Spleen (tissue), 11 donors: ENCODE data around the gene FAM107A. TPM values are rescaled to one million over a fixed set of nuclear protein-coding genes. Genes with fewer than 3 reads are reported as not detected.

Source experiments
- DNase-seq: peaks from one replicate; pipeline ENCODE4 v3.0.0-alpha.2; 2020
- H3K27ac ChIP-seq, 8 donors: fragments of 200-600 bp; sonication (generic) in 7 of 8; 1 replicate in 4 of 8; 2 replicates in 4 of 8; pipeline versions ENCODE4 v1.5.0 to v1.8.0; 2016 to 2021; ENCODE audit warnings: inconsistent platforms in 4 of 8, mild to moderate bottlenecking in 4 of 8, moderate library complexity in 1 of 8
- H3K27me3 ChIP-seq, 7 donors: fragments of 200-600 bp; sonication (generic) in 6 of 7; replicated peaks in 1 of 7; 1 replicate in 4 of 7; 2 replicates in 3 of 7; pipeline versions ENCODE4 v1.5.0 to v1.8.0; 2016 to 2021; ENCODE audit warnings: inconsistent platforms in 3 of 7, mild to moderate bottlenecking in 1 of 7
- H3K36me3 ChIP-seq, 6 donors: fragments of 200-600 bp; sonication (generic) in 5 of 6; 1 replicate in 4 of 6; 2 replicates in 2 of 6; pipeline versions ENCODE4 v1.5.0 to v1.8.0; 2016 to 2021; ENCODE audit warnings: inconsistent platforms in 2 of 6
- H3K4me1 ChIP-seq, 6 donors: fragments of 200-600 bp; sonication (generic) in 5 of 6; 1 replicate in 3 of 6; 2 replicates in 3 of 6; pipeline versions ENCODE4 v1.5.0 to v1.8.0; 2016 to 2021; ENCODE audit warnings: inconsistent platforms in 3 of 6
- H3K4me3 ChIP-seq, 8 donors: fragments of 200-600 bp; sonication (generic) in 7 of 8; 1 replicate in 4 of 8; 2 replicates in 4 of 8; pipeline versions ENCODE4 v1.5.0 to v1.8.0; 2016 to 2021; ENCODE audit warnings: inconsistent platforms in 4 of 8, mild to moderate bottlenecking in 4 of 8, moderate library complexity in 2 of 8
- H3K9me3 ChIP-seq, 8 donors: fragments of 200-600 bp; sonication (generic) in 7 of 8; 1 replicate in 4 of 8; 2 replicates in 4 of 8; pipeline versions ENCODE4 v1.5.0 to v1.8.0; 2016 to 2021; ENCODE audit warnings: inconsistent platforms in 4 of 8
- CTCF ChIP-seq, 11 experiments: fragments of 200-600 bp in 7 of 11; fragments of 450-650 bp in 4 of 11; sonication (generic) in 4 of 11; IDR thresholded peaks in 8 of 11; conservative IDR thresholded peaks in 3 of 11; 1 replicate in 7 of 11; 2 replicates in 4 of 11; pipeline versions ENCODE4 v1.4.0 to v1.8.0; 2016 to 2021; ENCODE audit warnings: antibody characterized with exemption in 11 of 11, inconsistent platforms in 4 of 11, mild to moderate bottlenecking in 1 of 11
- POLR2A ChIP-seq, 3 donors: fragments of 450-650 bp; IDR thresholded peaks; one replicate each; pipeline ENCODE4 v1.5.1; 2017; ENCODE audit warnings: antibody characterized with exemption in 3 of 3, mild to moderate bottlenecking in 1 of 3
- POLR2AphosphoS5 ChIP-seq, 3 donors: sonication (generic); formaldehyde crosslinking; IDR thresholded peaks; one replicate each; pipeline ENCODE4 v1.5.1; 2017; ENCODE audit warnings: antibody characterized with exemption in 3 of 3
- WGBS, 5 donors: extraction: QIAGEN DNeasy Blood & Tissue Kit in 3 of 5; methylation state at CpG; one replicate each; pipeline versions ENCODE4 v1.1.5 to v1.1.7; 2013 to 2018; 5-methylcytosine and 5-hydroxymethylcytosine counted together
- intact Hi-C: fragments of 100-400 bp; cut with DNase I; formaldehyde crosslinking; loops from one replicate; pipeline ENCODE4 v1.15.0; 2023; ENCODE audit warnings: low total_unique reads
- polyA plus RNA-seq, 3 donors: library from polyadenylated mRNA; stranded (reverse); fragments of 200-250 nt; gene quantifications; one replicate each; pipeline ENCODE4 v1.2.1, GENCODE V29; 2013
- total RNA-seq, 7 donors: library from RNA; depleted of rRNA in 3 of 7; stranded (reverse); fragments of >200 nt in 3 of 7; fragmentation: NEBNext Ultra II Directional in 4 of 7; extraction: Animal tissue kit (Norgen Biotek cat#: 25700) in 4 of 7; gene quantifications; one replicate each; pipeline versions ENCODE4 v1.1.0 to v1.2.1, GENCODE V29; 2016 to 2021
- donor health status: healthy with polysubstance abuse.
- donor health status: DM: no; HTN: no; CAD: no; lungs with moderate emphysema.
- donor health status: DM: no; HTN: no; CAD: no.
- donor health status: Bipolar disorder and iron deficiency.
- donor health status: healthy.
- donor health status: DM: no; HTN: no; CAD: no.
- donor health status: DM: yes; HTN: yes; CAD: no.

The FAM107A gene
- total and polyA plus RNA-seq, 10 donors: 5.7 to 47.7 (median 27.0) TPM

- intact Hi-C loops: no loop called here
- no peak for TF ChIP-seq CTCF (IDR thresholded peaks at IDR 0.05 in 8 of 11, conservative IDR thresholded peaks at IDR 0.05 in 3 of 11)
- TF ChIP-seq POLR2AphosphoS5 (IDR thresholded peaks at IDR 0.05): no peak
- TF ChIP-seq POLR2A (IDR thresholded peaks at IDR 0.05): no peak
- WGBS, 5 donors: 80 to 89% (median 86%) methylated on average over 6 of the region's 6 CpGs
These were observed 20.6 kb upstream of the FAM107A start for GRCh38 chr3:58597770-58598310.

GRCh38 chr3:58596834-58597518 lies 19.8 kb upstream of the FAM107A start:
- intact Hi-C loops: no loop called here
- no peak overlapping the region for H3K27ac ChIP-seq

More at GRCh38 chr3:58597770-58598310, 20.6 kb upstream of the FAM107A start:
- H3K9me3 ChIP-seq: no peaks in the 10 kb centered on the region
- no peak overlapping the region for H3K27ac ChIP-seq
- no peaks in the 10 kb centered on the region for H3K4me1 ChIP-seq
- H3K27me3 ChIP-seq: no peaks in the 10 kb centered on the region
- DNase-seq: no peak
- H3K4me3 ChIP-seq: no peak overlapping the region
- H3K36me3 ChIP-seq: no peaks in the 10 kb centered on the region

GRCh38 chr3:58594117-58594516 lies 16.9 kb upstream of the FAM107A start:
- DNase-seq: no peak
- H3K27ac ChIP-seq: no peak overlapping the region
- intact Hi-C loops: no loop called here
- H3K27me3 ChIP-seq: no peaks in the 10 kb centered on the region
- no peaks in the 10 kb centered on the region for H3K36me3 ChIP-seq
- WGBS, 5 donors: 85 to 90% (median 87%) methylated on average over 5 of the region's 5 CpGs
- TF ChIP-seq POLR2AphosphoS5 (IDR thresholded peaks at IDR 0.05): no peak
- no peak for TF ChIP-seq CTCF (IDR thresholded peaks at IDR 0.05 in 8 of 11, conservative IDR thresholded peaks at IDR 0.05 in 3 of 11)
- no peak for TF ChIP-seq POLR2A (IDR thresholded peaks at IDR 0.05)
- H3K4me1 ChIP-seq: no peaks in the 10 kb centered on the region
- H3K9me3 ChIP-seq: no peaks in the 10 kb centered on the region
- H3K4me3 ChIP-seq: no peak overlapping the region

More at GRCh38 chr3:58596834-58597518, 19.8 kb upstream of the FAM107A start:
- H3K4me3 ChIP-seq: no peak overlapping the region
- 58 to 73% (median 70%) methylated on average over 4 of the region's 4 CpGs for WGBS, 5 donors
- H3K27me3 ChIP-seq: no peaks in the 10 kb centered on the region
- no peak for TF ChIP-seq POLR2A (IDR thresholded peaks at IDR 0.05)
- no peaks in the 10 kb centered on the region for H3K9me3 ChIP-seq
- no peaks in the 10 kb centered on the region for H3K36me3 ChIP-seq
- no peaks in the 10 kb centered on the region for H3K4me1 ChIP-seq
- no peak for DNase-seq

GRCh38 chr3:58591517-58592510 lies 14.6 kb upstream of the FAM107A start:
- TF ChIP-seq CTCF (IDR thresholded peaks at IDR 0.05 in 8 of 11, conservative IDR thresholded peaks at IDR 0.05 in 3 of 11): no peak
- intact Hi-C loops: no loop called here
- H3K27me3 ChIP-seq: peaks cover 0 to 16% (median 4%) of the 10 kb centered on the region in 7 donors
- no peak for DNase-seq
- 51 to 60% (median 53%) methylated on average over 6 of the region's 6 CpGs for WGBS, 5 donors
- H3K9me3 ChIP-seq: no peaks in the 10 kb centered on the region
- no peak overlapping the region for H3K4me3 ChIP-seq
- no peaks in the 10 kb centered on the region for H3K36me3 ChIP-seq
- H3K27ac ChIP-seq: no peak overlapping the region
- H3K4me1 ChIP-seq: peaks cover 0 to 3% (median 1%) of the 10 kb centered on the region in 6 donors
